NCI-H2196 (cell line): ENCODE measurements around the gene GPR17.

Experiments used
- DNase-seq: peaks from one replicate; lab custom pipeline; 2025; ENCODE audit not compliant: unreplicated experiment; lab: John Stamatoyannopoulos, UW

GPR17 gene

GRCh38 chr2:127670055-127670956 lies 24.4 kb downstream of the GPR17 start:
- no peak for DNase-seq

DNA sequence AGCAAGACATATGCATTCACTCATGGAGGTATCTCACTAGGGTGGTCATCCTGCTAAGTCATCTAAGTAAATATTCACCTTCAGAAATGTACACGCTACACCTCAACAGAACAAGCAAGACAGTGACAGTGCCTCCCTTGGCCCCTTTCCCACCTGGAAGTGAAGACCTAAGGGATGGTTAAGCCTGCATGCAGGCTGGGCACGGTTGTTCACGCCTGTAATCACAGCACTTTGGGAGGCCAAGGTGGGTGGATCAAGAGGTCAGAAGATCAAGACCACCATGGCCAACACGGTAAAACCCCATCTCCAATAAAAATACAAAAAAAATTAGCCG lies 25.0 kb downstream of the GPR17 start:
- no peak for DNase-seq

DNA sequence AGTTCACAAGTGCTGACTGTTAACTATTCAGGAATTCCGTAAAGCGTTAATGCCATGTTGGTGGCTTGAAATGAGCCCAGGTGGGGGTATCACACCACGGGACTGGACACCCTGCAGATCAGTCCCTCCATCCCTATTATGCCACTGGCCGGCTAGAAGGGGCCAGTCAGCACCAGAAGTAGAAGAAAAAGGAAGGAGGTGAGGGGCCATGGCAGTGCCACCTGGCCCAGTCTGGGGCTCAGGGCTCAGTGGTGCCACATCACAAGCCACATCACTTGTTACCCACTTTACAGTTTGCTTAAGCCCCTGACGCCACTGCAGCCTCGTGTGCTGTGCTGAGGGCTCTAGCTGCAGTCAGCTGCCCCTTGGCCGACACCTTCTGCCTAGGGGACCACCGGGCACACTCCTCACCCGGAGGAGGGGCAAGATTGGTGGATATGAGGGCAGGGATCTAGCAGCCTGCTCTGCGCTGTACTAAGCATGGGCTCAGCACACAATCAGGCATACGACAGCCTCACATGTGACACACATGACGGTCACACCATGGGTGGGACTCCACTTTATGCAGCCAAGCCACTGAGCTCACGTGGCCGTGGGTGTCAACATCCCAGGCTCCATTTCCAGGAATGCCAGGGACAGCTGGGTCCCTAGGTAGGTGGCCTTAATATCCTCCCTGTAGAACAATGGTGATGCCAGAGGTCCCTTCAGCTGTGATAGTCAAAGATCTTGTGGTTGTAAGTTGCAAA lies 25.8 kb downstream of the GPR17 start:
- no peak for DNase-seq

DNA sequence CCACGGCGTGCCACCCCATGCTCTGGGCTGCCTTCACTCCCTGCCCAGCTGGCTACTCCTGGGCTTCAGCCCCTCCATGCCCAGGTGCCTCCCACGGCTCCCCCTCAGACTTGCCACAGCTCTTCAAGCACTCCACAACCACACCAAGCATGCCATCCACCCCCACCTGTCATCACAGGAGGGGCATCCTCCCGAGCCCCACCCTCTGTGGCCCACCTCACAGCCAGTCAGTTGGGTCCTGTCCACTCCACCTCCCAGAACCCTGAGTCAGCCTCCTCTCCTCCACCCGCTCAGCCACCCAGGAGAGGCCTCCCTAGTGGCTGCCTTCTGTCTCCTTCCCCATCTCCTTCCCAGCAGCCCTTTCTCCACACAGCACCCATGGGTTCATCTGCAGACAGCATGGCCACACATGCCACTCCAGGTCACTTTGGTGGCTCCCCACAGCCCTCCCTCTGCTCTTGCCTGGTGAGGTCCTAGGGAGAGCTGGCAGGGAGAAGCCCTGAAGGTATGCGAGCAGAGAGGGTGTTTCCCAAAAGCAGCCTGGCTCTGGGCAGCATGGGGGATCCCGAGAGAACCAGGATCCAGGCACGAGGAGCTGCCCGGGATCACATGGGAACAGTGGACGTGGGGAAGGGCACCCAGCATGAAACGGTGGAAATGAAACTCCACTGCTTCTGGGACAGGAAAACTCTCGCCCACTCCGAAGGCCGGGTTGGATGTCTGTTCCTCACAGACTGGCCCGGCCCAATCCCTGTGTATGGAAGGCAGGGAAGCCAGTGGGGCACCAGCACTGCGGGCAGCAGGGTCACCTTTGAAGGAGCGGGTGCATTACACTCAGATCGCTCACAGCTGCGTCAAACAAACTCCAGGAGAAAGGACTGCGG lies 26.6 kb downstream of the GPR17 start:
- DNase-seq = no peak

- DNase-seq = no peak
Measured at GRCh38 chr2:127673291-127674069, 27.5 kb downstream of the GPR17 start.

DNA sequence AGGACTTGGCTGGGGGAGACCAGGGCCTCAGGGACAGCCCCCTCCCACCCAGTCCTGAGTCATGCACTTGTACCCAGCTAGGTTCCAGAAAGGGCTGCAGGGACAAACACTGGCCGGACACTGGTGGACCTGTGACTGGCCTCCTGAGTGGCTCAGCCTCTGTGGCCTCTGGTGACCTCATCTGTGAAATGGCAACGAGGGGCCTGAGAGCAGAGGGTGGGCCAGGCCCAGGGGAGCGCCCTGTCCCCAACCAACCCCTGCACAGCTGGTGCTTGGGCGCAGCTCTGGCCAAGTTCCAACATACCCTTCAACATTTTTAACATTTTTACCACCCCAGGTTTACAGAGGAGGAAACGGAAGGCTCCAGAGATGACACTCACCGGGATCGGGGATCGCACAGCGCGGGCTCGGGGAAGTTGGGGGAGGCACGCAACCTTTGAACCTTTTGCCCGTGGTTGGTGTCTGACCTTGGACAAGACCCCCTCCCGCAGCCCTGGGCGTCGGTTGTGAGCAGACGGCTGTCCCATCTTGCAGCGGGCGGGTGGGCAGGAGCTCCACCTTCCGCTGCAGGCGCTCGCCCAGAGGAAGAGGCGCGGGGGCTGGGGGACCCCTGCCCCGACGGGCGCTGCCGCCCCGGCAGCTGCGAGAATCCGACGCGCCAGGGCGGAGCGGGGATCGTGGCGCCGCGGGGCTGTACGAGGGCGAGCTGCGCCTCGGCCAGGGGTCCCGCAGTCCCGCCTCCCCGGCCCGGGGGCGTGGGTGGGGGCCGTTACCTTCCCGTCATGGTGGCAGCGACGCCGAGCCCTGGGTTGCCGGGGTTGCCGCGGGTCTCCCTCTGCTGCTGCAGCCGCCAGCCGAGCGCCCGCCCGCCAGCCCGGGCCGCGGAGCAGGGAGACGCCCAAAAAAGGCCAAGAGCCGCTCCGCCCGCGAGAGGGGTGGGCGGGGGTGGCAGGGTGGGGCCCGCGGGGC lies 28.6 kb downstream of the GPR17 start:
- no peak for DNase-seq

DNA sequence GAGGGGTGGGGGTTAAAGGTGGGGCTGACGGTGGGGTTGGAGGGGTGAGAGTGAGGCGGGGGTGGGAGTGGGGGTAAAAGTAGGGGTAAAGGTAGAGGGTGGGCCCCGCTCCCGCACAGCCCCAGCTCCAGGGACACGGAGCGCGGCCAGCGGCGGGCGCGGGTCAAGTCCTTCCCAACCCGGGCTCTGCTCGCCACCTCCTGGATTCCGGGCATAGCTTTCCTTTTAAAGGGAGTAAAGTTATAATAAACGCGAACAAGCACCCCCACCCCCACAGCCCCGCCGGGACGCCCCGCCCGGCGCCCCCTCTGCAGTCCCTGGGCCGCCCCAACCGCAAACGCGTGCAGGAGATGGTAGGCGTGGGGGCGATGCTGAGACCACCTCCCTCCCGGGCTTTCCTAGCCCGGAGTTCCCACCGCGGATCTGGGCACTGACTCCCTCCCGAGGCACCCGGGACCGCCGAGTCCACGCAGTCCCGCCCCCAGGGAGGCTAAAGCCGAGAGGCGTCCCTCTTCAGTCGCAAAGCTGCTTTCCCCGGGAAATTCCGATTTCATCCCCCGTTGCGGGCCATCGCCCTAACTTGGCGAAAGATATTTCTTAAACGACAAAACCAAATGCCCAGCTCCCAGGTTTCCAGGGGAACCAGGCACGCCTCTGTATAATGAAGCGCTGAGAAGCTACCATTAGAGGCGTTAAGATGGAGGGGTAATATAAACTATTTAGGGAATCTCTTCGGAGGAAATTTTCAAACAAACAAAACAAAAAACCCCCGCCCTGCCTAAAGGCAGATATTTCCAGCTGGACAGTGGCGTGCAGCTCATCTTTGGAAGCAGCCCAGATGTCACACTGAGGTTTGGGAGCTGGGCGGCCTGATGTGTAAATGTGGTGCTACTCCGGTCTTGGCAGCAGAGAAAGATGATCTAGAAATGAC lies 29.6 kb downstream of the GPR17 start, which contains the start of gene LIMS2:
TSS of gene LIMS2 (minus strand) at position 200 of the 931 bp plus-strand sequence. CDS start 506 bp downstream, outside the sequence.
- peak; percentile 17 for DNase-seq

DNA sequence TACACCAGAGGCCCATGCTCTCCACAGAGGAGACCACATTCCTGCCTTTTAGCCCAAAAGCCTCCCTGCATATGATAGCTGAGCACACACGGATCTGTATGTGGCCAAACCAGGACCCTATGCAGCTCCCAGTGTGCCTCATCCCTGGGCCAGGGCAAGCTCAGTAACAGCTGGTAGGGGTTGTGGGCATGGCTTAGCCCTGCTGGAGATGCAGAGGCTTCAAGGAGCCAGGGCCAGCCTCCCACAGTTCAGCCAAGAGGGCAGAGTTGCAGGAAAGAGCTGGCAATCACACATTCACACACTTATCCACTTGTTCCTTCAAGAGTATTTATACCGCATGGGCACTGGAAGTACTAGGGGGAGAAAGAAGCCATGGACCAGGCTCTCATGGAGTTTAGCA lies 31.0 kb downstream of the GPR17 start:
- DNase-seq = no peak

DNA sequence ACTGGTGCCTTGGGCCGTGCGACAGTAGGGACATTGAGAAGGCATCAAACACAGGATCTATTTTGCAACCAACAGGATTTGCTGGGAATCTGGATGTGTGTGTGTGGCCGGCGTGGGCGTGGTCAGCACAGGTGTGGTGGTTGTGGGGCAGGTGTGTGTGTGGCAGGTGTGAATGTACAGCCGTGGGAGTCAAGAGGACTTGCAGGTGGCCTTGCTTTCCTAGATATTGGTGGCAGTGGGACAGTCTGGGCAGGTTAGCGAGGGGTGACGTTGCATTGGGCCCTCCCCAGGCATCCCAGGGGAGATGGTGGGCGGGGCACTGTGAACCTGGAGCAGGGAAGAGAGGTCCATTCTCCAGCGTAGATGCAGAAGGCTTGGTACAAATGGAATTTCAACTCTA lies 32.6 kb downstream of the GPR17 start:
- no peak for DNase-seq

GRCh38 chr2:127678991-127679390 lies 33.0 kb downstream of the GPR17 start:
- no peak for DNase-seq

- no peak for DNase-seq
Measured at GRCh38 chr2:127679680-127680361, 33.9 kb downstream of the GPR17 start.

- no peak for DNase-seq
Measured at GRCh38 chr2:127680706-127681287, 34.8 kb downstream of the GPR17 start.

GRCh38 chr2:127681288-127681804 lies 35.4 kb downstream of the GPR17 start:
- no peak for DNase-seq

GRCh38 chr2:127681976-127682857 lies 36.3 kb downstream of the GPR17 start:
- DNase-seq = no peak

GRCh38 chr2:127683056-127683455 lies 37.1 kb downstream of the GPR17 start:
- no peak for DNase-seq

DNA sequence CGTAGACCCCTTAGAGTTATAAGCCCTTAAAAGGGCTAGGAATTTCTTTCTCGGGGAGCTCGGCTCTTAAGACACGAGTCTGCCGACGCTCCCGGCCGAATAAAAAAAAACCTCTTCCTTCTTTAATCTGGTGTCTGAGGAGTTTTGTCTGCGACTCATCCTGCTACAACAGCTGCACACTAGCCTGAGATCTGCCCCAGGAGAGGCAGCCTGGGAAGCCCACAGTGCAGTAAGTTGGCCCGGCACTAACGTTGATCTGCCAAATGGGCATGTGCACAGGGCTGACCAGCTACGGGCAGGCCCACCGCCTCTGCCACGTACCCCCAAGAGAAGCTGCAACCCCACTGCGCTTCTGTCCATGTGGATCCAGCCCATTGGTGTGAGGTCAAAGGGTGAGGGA lies 37.8 kb downstream of the GPR17 start:
- DNase-seq = no peak
